Left kidney (tissue), 8 donors: Measurements from ENCODE around the gene ABCB7. TPM values are rescaled to one million over a fixed set of nuclear protein-coding genes. Genes with fewer than 3 reads are reported as not detected.
"Not testable (repeated sequence)": the region's sequence is repeated elsewhere in the genome, so short reads cannot be mapped to it uniquely, and the experiment has no call there.

Source experiments
- DNase-seq: peaks from one replicate; pipeline ENCODE4 v3.0.0-alpha.2; 2013
- long read RNA-seq, 8 donors: transcript quantifications; one replicate each; lab custom pipeline, GENCODE V29; 2026
- polyA plus RNA-seq: library from polyadenylated mRNA; unstranded; fragments of 120-200 nt; gene quantifications from one replicate; pipeline ENCODE4 v1.2.1, GENCODE V29; 2013; ENCODE audit not compliant: insufficient read length

The ABCB7 gene
- 36.1 TPM for polyA plus RNA-seq
- long read RNA-seq, donor 1, full-length matches to known transcripts = 9 of 9 reads
- long read RNA-seq, donor 1, partial matches to known transcripts = 0 of 9 reads
- long read RNA-seq, donor 1, other reads (novel, unspliced or antisense) = 0 of 9 reads
- long read RNA-seq, donor 2, full-length matches to known transcripts = 4 of 4 reads
- long read RNA-seq, donor 2, partial matches to known transcripts = 0 of 4 reads
- long read RNA-seq, donor 2, other reads (novel, unspliced or antisense) = 0 of 4 reads
- long read RNA-seq, donor 3, partial matches to known transcripts = 0 of 3 reads
- long read RNA-seq, donor 3, other reads (novel, unspliced or antisense) = 0 of 3 reads
- long read RNA-seq, donor 4 = 0 reads
- long read RNA-seq, donor 5, full-length matches to known transcripts = 9 of 9 reads
- long read RNA-seq, donor 5, partial matches to known transcripts = 0 of 9 reads
- long read RNA-seq, donor 5, other reads (novel, unspliced or antisense) = 0 of 9 reads
- long read RNA-seq, donor 6, partial matches to known transcripts = 0 of 1 reads
- long read RNA-seq, donor 6, other reads (novel, unspliced or antisense) = 0 of 1 reads
- long read RNA-seq, donor 7, partial matches to known transcripts = 0 of 5 reads
- long read RNA-seq, donor 7, other reads (novel, unspliced or antisense) = 0 of 5 reads
- long read RNA-seq, donor 8, full-length matches to known transcripts = 2 of 2 reads
- long read RNA-seq, donor 8, partial matches to known transcripts = 0 of 2 reads
- long read RNA-seq, donor 8, other reads (novel, unspliced or antisense) = 0 of 2 reads

DNA sequence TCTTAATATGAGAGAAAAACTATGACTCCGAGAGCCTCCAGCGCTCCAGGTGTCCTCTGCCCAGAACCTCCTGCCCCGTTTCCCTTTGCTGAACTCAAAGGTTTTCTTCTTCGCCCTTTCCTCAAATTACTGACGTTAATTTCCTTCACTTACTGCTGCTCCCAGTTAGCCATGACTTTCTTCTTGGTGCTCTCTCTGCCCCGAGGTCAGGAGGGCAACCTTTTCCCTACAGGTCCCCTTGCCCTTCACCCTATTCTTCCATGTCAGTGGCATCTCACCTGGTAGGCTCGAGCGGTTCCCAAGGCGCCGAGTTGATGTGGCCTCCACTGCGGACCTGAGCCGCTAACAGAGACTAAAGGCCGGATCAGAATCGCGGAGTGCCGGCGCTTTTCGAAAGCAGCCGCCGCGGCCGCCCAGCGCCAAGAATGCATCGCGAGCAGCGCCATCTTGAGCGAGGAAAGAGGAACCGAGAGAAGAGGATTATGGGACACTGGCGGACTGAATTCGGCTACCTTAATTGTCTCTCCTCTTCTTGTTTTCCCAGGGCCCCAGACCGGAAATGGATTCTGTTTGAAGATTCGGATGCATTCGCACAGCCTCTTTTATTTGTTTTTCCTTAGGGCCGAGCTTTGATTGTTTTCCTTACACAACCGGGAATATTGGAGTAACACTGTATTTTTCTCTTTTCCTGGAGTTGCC, at the start of gene ABCB7:
Gene ABCB7 (minus strand): TSS at position 457 of the 699 bp plus-strand sequence. CDS start 11 bp downstream, at position 446.
- DNase-seq = peak; percentile 68

- not testable (repeated sequence) for DNase-seq
Observed at GRCh38 chrX:75188415-75189206, 32.5 kb upstream of the ABCB7 start.

GRCh38 chrX:75181721-75182120, 25.6 kb upstream of the ABCB7 start:
- no peak for DNase-seq

GRCh38 chrX:75179536-75180293, 23.6 kb upstream of the ABCB7 start:
- not testable (repeated sequence) for DNase-seq

DNA sequence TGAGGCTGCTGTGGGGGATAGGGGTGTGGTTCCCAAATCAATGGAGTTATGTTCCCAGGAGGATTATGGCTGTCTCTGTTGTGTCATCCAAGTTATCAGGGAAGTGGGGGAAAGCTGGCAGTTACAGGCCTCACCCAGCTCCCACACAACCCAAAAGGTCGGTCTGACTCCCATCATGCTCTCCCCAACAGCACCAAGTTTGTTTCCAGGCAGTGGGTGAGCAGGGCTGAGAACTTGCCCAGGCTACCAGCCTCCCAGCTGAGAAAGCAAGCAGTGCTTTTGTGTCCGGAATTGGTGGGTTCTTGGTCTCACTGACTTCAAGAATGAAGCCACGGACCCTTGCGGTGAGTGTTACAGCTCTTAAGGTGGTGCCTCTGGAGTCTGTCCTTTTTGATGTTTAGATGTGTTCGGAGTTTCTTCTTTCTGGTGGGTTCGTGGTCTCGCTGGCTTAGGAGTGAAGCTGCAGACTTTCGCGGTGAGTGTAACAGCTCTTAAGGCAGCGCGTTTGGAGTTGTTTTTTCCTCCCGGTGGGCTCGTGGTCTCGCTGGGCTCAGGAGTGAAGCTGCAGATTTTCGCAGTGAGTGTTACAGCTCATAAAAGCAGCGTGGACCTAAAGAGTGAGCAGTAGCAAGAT, 16.3 kb upstream of the ABCB7 start:
- not testable (repeated sequence) for DNase-seq

- DNase-seq = no peak
Observed at GRCh38 chrX:75158054-75158453, 2.0 kb upstream of the ABCB7 start.

GRCh38 chrX:75156531-75156945, 455 bp upstream of the ABCB7 start:
- DNase-seq = peak; percentile 33

DNA sequence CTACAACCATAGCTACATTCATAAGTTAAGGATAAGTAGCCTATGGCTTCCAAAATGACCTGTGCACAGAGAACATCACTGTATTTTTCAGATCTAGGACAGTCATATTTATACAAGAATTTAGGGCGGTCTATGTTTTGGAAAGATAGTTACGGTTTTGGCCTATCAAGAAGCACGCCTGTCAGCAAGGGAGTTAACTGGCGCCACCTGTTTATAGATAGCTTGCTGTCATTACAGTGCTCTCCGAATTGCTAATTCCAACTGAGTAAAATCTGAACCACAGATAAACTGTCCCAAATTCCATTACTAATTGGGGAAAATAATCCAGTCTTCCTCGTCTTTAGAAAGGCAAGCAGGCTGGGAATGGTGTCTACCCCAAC, 646 bp downstream of the ABCB7 start:
- no peak for DNase-seq

GRCh38 chrX:75154871-75155270, 1.2 kb downstream of the ABCB7 start:
- DNase-seq = no peak

- no peak for DNase-seq
Observed at GRCh38 chrX:75151827-75152592, 4.1 kb downstream of the ABCB7 start.

DNA sequence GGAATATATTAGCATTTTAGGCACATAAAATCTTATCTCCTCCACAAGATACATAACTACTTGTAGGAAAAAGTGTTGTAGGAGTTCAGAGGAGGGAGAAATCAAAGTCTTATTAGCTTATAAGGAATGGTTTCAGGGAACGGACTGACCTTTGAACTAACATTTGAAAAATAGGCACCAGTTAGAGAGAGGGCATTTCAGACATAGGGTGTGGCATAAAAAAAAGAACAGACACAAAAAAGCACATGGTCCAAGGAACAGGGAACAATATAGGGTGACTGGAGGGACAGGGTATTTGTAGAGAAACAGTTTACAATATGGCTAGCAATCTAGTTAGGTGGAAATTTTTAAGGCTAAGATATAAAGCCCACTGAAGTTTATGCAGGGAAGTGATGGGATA, 6.4 kb downstream of the ABCB7 start:
- DNase-seq = no peak

GRCh38 chrX:75132672-75133071, 23.4 kb downstream of the ABCB7 start:
- no peak for DNase-seq

- no peak for DNase-seq
Observed at GRCh38 chrX:75131973-75132627, 24.0 kb downstream of the ABCB7 start.

GRCh38 chrX:75129069-75129468, 27.0 kb downstream of the ABCB7 start:
- DNase-seq = not testable (repeated sequence)

GRCh38 chrX:75118296-75118695, 37.8 kb downstream of the ABCB7 start:
- DNase-seq = no peak

DNA sequence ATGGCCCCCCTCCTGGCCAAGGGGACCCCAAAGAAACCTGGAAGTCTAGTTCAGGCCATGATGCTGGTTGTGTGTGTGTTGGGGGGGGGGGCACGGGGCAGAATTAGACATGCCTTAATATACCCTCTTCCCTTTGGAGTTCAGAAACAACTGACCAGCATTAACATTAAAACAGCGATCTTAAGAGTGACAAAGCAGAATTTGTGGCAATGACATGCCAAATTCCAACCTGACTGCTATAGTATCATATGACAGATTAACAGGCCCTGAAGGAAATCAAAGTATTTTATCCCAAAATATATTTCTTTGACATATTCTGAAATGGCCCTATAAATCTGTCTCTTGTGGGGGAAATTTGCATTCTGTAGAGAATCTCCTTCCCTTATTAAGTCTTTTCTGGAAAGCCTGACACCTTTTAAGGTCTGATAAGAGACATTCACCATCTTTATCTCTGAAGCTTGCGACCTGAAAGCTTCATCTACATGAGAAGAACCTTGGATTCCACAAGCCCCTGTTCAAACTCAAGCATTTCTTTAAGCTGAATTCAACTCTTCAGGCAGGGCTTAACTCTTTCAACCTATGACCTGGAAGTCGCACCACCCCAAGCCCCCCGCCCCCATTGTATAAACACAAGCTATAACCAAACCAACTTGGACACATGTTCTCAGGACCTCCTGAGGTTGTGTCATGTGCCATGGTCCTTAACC, 40.2 kb downstream of the ABCB7 start:
- DNase-seq = no peak

- DNase-seq = no peak
Observed at GRCh38 chrX:75114638-75115037, 41.4 kb downstream of the ABCB7 start.

DNA sequence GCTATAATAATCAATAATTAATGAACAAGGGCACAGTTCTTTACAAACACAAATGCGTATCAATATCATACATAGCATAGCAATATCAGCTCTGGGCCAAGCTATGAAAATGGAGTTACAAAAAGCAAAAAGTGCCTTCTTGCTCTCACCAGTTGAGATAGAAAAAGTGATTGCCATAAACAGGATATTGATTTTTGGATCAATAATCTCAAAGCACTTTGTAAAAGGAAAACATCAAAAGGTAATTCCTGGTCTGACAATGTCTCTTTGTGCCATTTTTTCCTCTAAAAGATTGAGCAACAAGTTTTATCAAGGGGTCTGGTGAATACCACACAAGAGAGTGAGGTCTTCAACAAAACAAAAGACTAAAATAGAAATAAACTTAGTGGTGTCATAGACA, 42.4 kb downstream of the ABCB7 start:
- DNase-seq = no peak
